ENCODE data around the gene LYPLA2. TPM values are rescaled to one million over a fixed set of nuclear protein-coding genes. Genes with fewer than 3 reads are reported as not detected.

Gene LYPLA2
- total and polyA plus RNA-seq, 2 of the 8 experiments (the other 6 are each of a cell fraction or from before 2014, with no cell fraction given), result 138 to 211 TPM

- no peak overlapping the region for H2BK12ac ChIP-seq (ENCODE audit: low read depth, low read length)
- no peak overlapping the region for H2BK20ac ChIP-seq (ENCODE audit: low read length)
- no peak overlapping the region for H2BK120ac ChIP-seq (replicated peaks; ENCODE audit: low read depth, low read length)
- FAIRE-seq (no peak), DNase-seq (ENCODE audit: low read depth in 1 of 2, low spot score in 2 of 2) (no peak)
- H3K4me3 ChIP-seq (ENCODE audit: extremely low read depth in 1 of 4, insufficient read depth in 2 of 4, low read depth in 3 of 4, low read length in 4 of 4), result peak overlapping the region; percentile 57 to 81 (median 70)
- H2AFZ ChIP-seq (ENCODE audit: low read length), result no peak overlapping the region
- no peak overlapping the region for H2AK5ac ChIP-seq (ENCODE audit: low read depth, low read length)
- H3K36me3 ChIP-seq (ENCODE audit: control insufficient read depth in 2 of 4, insufficient read depth in 4 of 4, low read length in 3 of 4), result peaks cover 6 to 15% (median 10%) of the 10 kb centered on the region in 4 experiments; a peak in 5 of 8 replicates
- H3K4ac ChIP-seq (replicated peaks; ENCODE audit: insufficient read length, low read depth, low read length), result no peak overlapping the region
- H3K9ac ChIP-seq (replicated peaks in 1 of 4; ENCODE audit: extremely low read depth in 1 of 4, low read depth in 3 of 4, low read length in 3 of 4), result no peak overlapping the region
- H3K4me2 ChIP-seq (ENCODE audit: insufficient read depth in 1 of 2, low read depth in 2 of 2, low read length in 2 of 2), result peak overlapping the region; percentile 89 to 95
- no peaks in the 10 kb centered on the region for H3K79me2 ChIP-seq (ENCODE audit: control insufficient read depth in 1 of 2, insufficient read depth in 2 of 2, low read length in 2 of 2)
- no peak overlapping the region for H2BK5ac ChIP-seq (ENCODE audit: low read depth, low read length)
- H4K20me1 ChIP-seq (replicated peaks in 1 of 2; ENCODE audit: control insufficient read depth in 1 of 2, insufficient read depth in 2 of 2, low read length in 2 of 2), result peaks cover 2 to 4% of the 10 kb centered on the region in 2 experiments
- ChIA-PET CTCF (ENCODE audit: partially characterized antibody) (interaction anchor here (0.6 to 5.3 kb wide), 11 partner anchors 9 to 1694 kb away, joined by 3 to 66 read pairs (median 4); partner anchors contain the start of gene PITHD1), POLR2A (ENCODE audit: partially characterized antibody) (interaction anchor here (0.8 to 16.2 kb wide), 9 partner anchors 10 to 158 kb away, joined by 3 to 192 read pairs (median 6); partner anchors contain the start of genes HMGCL, LYPLA2, PITHD1 and PNRC2)
- H4K5ac ChIP-seq (ENCODE audit: insufficient read length, low read depth, low read length), result no peak overlapping the region
- no peak overlapping the region for H3K56ac ChIP-seq (replicated peaks; ENCODE audit: insufficient read length, low read depth, low read length)
- no peaks in the 10 kb centered on the region for H3K79me1 ChIP-seq (ENCODE audit: low read depth, low read length)
- H3K14ac ChIP-seq (ENCODE audit: insufficient read length), result no peak overlapping the region
- H2BK15ac ChIP-seq (ENCODE audit: low read length), result no peak overlapping the region
- H4K91ac ChIP-seq (replicated peaks; ENCODE audit: insufficient read length, low read length), result no peak overlapping the region
- no peaks in the 10 kb centered on the region for H3K9me3 ChIP-seq (ENCODE audit: insufficient read depth in 2 of 2, low read depth in 1 of 2, low read length in 1 of 2)
- no peak overlapping the region for H3K18ac ChIP-seq (ENCODE audit: extremely low read depth, low read length)
- H3K4me1 ChIP-seq (replicated peaks in 1 of 4; ENCODE audit: control insufficient read depth in 3 of 4, insufficient read depth in 4 of 4, low read length in 3 of 4), result peaks cover 0 to 12% (median 9%) of the 10 kb centered on the region in 4 experiments; a peak in 5 of 7 replicates
- H4K8ac ChIP-seq (ENCODE audit: extremely low read depth, insufficient read depth, low read length), result no peak overlapping the region
- no peak overlapping the region for H3K27ac ChIP-seq (ENCODE audit: low read depth, low read length)
- no peak overlapping the region for H3K23ac ChIP-seq (ENCODE audit: insufficient read length)
- WGBS, 2 experiments (ENCODE audit: extremely low coverage in 1 of 2, insufficient coverage in 1 of 2, insufficient read length in 1 of 2, insufficient replicate concordance in 2 of 2, low coverage in 1 of 2, low lambda C conversion rate in 2 of 2, missing lambda C conversion rate in 1 of 2), result 20% methylated on average over 19 of the region's 19 CpGs; no CpG with 5 or more reads in 1 of the 2 experiments
- no peaks in the 10 kb centered on the region; a peak in 1 of 7 replicates for H3K27me3 ChIP-seq (replicated peaks in 1 of 4; ENCODE audit: control insufficient read depth in 3 of 4, extremely low read depth in 1 of 4, insufficient read depth in 3 of 4, low read length in 3 of 4)
- peaks cover 16% of the 10 kb centered on the region for H3K23me2 ChIP-seq (ENCODE audit: low read depth, low read length)
- no peak for TF ChIP-seq HDAC6 (IDR thresholded peaks at IDR 0.05; ENCODE audit: low read depth, low read length)
- 0 out of 4 replicates have a peak, but pooled peaks of 1 of the 2 experiments have one; percentile 11 for TF ChIP-seq SIN3A (conservative IDR thresholded peaks at IDR 0.05 in 1 of 2, IDR thresholded peaks at IDR 0.05 in 1 of 2; ENCODE audit: low read depth in 1 of 2, low read length in 2 of 2)
- TF ChIP-seq RFX5 (IDR thresholded peaks at IDR 0.05; ENCODE audit: borderline replicate concordance, low read depth, low read length), result no peak
- no peak for TF ChIP-seq CTBP2 (IDR thresholded peaks at IDR 0.05; ENCODE audit: borderline replicate concordance, insufficient read depth, insufficient read length, low read length)
- no peak for TF ChIP-seq POU5F1 (IDR thresholded peaks at IDR 0.05; ENCODE audit: low read depth, low read length)
- no peak for TF ChIP-seq E2F6 (IDR thresholded peaks at IDR 0.05)
- TF ChIP-seq HDAC2 (IDR thresholded peaks at IDR 0.05; ENCODE audit: borderline replicate concordance in 1 of 2, low read depth in 2 of 2, low read length in 2 of 2), result 0 out of 4 replicates have a peak, but pooled peaks of 1 of the 2 experiments have one; percentile 0
- no peak for TF ChIP-seq JUN (IDR thresholded peaks at IDR 0.05; ENCODE audit: low read depth, low read length)
- TF ChIP-seq SP4 (IDR thresholded peaks at IDR 0.05; ENCODE audit: low read length), result no peak
- no peak for TF ChIP-seq BACH1 (IDR thresholded peaks at IDR 0.05; ENCODE audit: low read length)
Measured at GRCh38 chr1:23801338-23801748, 10.4 kb downstream of the LYPLA2 start.

Measured in H1 (cell line).